Germinal center (tissue), 1 donor: ENCODE measurements around the gene CD53.
A peak's percentile ranks its signal among the peaks of the same experiment; 100 is the strongest.
"Not testable (repeated sequence)": the region's sequence is repeated elsewhere in the genome, so short reads cannot be mapped to it uniquely, and the experiment has no call there.

ENCODE experiments used
- DNase-seq: peaks from one replicate; pipeline ENCODE4 v3.0.0; 2012; ENCODE audit warnings: mixed read lengths, low spot score

Gene CD53, protein sequence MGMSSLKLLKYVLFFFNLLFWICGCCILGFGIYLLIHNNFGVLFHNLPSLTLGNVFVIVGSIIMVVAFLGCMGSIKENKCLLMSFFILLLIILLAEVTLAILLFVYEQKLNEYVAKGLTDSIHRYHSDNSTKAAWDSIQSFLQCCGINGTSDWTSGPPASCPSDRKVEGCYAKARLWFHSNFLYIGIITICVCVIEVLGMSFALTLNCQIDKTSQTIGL

GRCh38 chr1:110872745-110873720 is at the start of gene CD53:
Gene CD53, plus strand, starts transcription at chr1:110873148. Its CDS starts 18,261 bp downstream, at chr1:110891409.
- peak; percentile 64 for DNase-seq

DNA sequence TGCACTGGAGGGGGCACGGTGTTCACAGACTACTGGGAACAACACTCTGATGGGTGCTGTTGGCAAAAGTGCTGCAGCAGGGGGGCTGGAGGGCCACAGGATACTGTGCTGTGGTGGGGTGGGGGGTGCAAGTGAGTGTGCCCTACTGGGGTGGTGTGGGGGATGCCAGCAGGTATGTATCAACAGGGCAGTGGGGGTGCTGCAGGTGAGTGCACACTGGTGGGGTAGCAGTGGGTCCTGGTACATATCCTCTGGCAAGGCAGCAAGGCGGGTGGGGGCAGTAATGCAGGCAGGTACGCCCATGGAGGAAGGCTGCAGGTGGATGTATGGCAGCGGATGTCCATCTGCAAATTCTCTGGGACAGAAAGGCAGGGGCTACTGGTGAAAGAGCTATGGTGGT is 48.8 kb upstream of the CD53 start:
- DNase-seq: no peak

DNA sequence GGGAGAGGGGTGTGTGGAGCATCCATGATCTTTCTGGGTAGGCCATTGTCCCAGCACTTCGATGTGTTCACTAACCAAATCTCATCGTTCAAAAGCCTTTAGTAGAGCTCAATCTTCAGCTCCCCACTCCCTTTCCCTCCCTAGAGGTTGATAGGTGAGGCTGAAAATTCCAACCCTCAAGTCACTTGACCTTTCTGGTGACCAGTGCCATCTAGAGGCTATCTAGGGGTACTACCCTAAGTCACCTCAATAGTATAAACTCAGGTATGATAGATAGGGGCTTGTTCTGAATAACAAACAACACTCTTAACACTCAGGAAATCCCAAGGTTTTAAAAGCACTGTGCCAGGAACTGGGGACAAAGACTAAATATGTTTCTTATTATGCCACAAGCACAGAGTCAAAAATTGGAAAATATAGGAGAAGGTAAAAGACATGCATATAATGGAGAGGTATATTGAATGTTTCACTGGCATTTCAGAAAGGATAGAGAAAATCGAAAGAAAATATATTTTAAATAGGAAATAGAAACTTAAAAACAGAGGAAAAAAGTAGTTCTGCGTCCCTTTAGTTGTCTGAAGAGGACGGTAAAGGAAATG is 42.9 kb upstream of the CD53 start:
- DNase-seq: peak; percentile 59

DNA sequence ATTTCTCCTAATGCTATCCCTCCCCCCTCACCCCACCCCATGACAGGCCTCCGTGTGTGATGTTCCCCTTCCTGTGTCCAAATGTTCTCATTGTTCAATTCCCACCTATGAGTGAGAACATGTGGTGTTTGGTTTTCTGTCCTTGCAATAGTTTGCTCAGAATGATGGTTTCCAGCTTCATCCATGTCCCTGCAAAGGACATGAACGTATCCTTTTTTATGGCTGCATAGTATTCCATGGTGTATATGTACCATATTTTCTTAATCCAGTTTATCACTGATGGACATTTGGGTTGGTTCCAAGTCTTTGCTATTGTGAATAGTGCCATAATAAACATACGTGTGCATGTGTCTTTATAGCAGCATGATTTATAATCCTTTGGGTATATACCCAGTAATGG is 39.2 kb upstream of the CD53 start:
- DNase-seq: not testable (repeated sequence)

DNA sequence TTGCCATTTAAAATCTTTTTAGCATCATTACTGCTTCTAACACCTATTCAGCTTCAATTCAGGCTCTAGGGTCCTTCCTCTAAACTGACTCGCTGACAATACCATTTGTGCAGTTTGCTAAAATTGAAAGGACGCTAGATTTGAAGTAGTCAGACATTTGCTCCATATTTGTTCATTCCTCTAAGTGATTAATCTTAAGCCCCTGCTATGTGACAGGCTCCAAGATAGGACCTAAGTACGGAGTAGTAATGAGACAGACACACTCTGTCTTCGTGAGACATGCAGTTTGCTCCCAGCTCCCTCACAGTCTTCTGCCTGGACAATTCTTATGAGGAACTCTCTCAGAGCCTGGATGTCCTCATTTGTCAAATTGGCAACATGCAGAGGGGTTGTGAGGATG is 26.1 kb upstream of the CD53 start:
- no peak for DNase-seq

DNA sequence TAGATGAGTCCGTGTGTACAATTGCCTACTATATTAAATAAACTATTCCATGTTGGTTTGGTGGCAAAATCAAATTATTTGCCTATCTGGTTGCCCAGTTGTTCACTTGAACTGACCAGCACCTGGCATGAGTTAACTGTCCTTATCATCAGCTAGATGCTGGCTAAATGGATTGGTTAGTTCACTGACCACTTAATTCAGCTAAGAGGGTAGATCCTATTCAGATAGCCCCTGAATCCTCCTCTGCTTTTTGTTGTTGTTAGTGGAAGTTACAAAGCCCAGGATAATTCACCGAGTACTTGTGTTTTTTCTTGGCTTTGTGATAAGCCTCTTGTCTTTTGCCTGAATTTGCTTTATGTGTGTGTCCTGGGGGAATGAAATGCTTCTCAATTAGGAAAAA is 22.8 kb upstream of the CD53 start:
- DNase-seq: no peak

- no peak for DNase-seq
These were observed 22.3 kb upstream of the CD53 start for GRCh38 chr1:110850627-110851026.

GRCh38 chr1:110853135-110853534 is 19.8 kb upstream of the CD53 start:
- DNase-seq: no peak

DNA sequence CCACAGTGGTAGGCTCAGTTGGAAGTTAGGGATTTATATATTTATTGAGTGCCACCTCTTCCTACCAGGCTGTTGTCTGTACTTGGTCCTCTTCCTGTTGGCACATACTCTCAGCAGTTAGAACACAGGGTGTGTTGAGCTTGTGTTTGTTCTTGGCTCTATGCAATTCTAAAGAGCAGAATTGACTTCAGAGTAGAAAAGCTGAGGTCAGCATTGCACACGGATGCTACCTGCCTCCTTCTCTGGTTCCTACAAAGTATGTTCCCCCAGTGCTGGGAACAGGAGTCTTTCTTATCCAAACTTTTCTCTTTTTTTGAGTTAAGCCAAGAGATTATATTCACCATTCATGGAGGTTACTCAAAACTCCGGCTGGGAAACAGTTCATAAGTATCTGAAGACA is 16.5 kb upstream of the CD53 start:
- DNase-seq: no peak

DNA sequence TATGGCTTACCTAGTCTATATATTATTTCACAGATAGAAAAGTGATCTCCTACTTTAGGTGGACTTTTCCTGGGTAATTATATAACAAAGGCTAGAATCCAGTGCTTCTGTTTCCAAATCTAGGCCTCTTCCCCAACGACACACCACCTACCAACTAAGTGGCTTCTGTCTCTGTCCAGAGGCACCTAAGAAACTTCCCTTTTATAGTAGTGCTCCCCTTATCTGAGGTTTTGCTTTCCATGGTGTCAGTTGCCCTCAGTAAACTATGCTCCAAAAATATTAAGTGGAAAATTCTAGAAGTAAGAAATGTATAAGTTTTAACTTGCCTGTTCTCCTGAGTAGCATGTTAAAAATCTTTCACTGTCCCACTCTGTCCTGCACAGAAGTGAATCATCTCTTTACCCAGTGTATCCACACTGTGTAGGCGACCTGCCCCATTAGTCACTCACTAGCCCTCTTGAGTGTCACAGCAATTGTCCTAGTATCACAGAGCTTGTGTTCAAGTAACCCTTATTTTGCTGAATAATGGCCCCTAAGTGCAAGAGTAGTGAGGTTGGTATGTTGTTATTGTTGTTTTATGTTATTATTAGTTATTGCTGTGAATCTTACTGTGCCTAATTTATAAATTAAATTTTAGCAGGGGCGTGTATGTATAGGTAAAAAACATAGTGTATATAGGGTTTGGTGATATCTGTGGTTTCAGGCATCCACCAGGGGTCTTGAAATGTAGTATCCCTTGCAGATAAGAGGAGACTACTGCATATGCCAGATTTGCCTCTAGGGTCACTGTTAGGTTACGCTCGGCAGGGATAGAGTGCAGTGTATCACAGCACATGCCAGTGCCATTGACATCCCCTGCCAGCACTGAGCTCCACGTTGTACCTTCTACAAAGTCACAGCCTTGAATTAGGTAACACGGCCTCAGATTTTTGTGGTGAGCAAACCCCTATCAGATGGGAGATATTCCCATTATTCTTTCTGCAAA is 14.7 kb upstream of the CD53 start:
- no peak for DNase-seq

GRCh38 chr1:110859062-110859461 is 13.9 kb upstream of the CD53 start:
- DNase-seq: peak; percentile 59

GRCh38 chr1:110860174-110860573 is 12.8 kb upstream of the CD53 start:
- no peak for DNase-seq

- not testable (repeated sequence) for DNase-seq
These were observed 12.3 kb upstream of the CD53 start for GRCh38 chr1:110860620-110861019.

DNA sequence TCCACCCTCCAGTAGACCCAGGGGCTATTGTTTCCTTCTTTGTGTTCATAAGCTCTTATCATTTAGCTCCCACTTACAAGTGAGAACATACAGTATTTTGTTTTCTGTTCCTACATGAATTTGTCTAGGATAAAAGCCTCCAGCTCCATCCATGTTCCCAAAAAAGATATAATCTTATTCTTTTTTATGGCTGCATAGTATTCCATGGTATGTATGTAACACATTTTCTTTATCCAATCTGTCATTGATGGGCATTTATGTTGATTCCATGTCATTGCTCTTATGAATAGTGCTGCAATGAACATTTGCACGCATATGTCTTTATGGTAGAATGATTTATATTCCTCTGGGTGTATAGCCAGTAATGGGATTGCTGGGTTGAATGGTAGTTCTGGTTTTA is 11.0 kb upstream of the CD53 start:
- not testable (repeated sequence) for DNase-seq

DNA sequence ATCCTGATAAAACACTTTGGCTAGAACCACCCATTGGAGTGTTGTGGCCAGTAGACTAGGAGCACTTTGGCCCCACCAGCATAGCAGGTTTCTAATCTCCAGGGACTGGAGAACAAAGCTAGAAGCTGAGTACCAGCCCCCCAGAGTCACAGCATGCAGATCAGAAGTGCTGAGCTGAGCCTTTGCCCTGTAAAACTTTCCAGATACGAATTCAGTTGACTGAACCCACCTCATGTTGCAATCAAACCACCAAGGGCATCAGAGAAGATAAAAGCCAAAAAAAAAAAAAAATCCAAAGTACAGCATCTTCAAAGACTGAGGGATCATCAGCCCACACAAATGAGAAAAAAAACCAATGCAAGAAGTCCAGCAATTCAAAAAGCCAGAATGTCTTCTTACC is 8.7 kb upstream of the CD53 start:
- no peak for DNase-seq

GRCh38 chr1:110870721-110871388 is 2.1 kb upstream of the CD53 start:
- DNase-seq: no peak

DNA sequence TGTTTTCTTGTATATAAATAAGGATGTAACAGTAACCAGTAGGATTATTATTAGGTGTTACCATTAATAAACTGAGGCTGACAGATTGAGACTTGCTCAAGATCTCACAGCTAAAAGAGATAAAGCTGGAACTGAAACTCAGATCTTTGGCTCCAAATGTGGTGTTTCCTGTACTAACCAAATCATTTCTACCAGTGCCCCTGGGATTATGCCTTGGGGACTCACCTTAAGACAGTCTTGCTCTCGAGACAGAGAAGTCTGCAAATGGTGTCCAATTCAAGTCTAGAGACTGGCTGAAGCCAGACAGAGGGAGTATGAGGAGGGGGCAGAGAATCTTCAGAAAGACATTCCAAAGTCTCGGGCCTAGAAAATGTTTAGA is 593 bp upstream of the CD53 start:
- peak; percentile 66 for DNase-seq

GRCh38 chr1:110873856-110874255 is 908 bp downstream of the CD53 start:
- no peak for DNase-seq

DNA sequence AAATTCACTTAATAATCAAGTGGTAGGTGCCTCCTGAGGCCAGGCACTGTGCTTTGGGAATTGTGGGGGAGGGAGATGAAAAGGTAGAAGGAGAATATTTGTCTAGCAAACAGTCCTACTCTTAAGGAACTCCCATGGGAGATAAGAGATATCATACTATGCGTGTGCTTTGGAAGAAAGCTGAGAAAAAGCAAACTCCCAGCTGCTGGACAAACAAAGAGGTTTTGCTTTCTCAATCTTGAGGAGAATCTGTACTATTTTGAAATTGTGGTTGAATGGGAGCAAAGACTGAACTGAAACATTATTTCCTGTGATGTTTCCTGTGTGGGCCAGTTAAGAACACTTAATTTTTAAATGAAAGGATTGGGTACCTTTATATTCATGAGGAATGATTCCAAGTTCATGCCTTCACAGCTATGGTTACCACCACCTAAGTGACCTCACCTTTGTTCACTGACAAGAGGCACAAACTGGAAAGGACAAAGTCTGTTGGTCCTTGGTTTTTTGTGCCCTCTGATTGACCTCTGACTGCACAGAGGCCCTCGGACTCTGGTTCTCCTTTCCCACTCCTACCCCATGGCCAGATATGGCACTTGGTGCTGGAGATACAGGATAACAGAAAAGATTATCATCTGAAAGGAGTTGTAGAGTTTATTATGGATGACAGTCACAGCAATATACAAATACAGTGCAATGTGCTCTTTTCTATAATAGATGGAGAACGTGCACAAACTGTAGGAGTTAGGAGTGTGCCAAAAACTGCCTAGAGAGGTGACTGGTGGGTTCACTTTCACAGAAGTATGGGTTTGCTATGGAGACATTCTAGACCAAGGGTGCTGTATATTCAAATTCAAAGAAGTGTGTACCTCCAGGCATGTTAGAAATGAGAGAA is 1.6 kb downstream of the CD53 start:
- DNase-seq: no peak

GRCh38 chr1:110875216-110875731 is 2.3 kb downstream of the CD53 start:
- no peak for DNase-seq
